ENCODE measurements around the gene ZSCAN21. TPM values are rescaled to one million over a fixed set of nuclear protein-coding genes. Genes with fewer than 3 reads are reported as not detected.

ZSCAN21 gene
- total RNA-seq, 1 donor from 2014 or later = 17.0 TPM

- TF ChIP-seq, protein P1, sequence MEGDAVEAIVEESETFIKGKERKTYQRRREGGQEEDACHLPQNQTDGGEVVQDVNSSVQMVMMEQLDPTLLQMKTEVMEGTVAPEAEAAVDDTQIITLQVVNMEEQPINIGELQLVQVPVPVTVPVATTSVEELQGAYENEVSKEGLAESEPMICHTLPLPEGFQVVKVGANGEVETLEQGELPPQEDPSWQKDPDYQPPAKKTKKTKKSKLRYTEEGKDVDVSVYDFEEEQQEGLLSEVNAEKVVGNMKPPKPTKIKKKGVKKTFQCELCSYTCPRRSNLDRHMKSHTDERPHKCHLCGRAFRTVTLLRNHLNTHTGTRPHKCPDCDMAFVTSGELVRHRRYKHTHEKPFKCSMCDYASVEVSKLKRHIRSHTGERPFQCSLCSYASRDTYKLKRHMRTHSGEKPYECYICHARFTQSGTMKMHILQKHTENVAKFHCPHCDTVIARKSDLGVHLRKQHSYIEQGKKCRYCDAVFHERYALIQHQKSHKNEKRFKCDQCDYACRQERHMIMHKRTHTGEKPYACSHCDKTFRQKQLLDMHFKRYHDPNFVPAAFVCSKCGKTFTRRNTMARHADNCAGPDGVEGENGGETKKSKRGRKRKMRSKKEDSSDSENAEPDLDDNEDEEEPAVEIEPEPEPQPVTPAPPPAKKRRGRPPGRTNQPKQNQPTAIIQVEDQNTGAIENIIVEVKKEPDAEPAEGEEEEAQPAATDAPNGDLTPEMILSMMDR (IDR thresholded peaks at IDR 0.05; ENCODE audit: unreplicated experiment) = no peak
- no peak overlapping the region for H3K4me3 Mint-ChIP-seq
- no peaks in the 10 kb centered on the region for H3K9me3 Mint-ChIP-seq
- peaks cover 21% of the 10 kb centered on the region for H3K36me3 Mint-ChIP-seq
- no peaks in the 10 kb centered on the region for H3K27me3 Mint-ChIP-seq (ENCODE audit: low read depth)
- peaks cover 2% of the 10 kb centered on the region for H3K4me1 Mint-ChIP-seq
- peak overlapping the region; percentile 30 for H3K27ac Mint-ChIP-seq
- no peak for DNase-seq (ENCODE audit: low spot score in 2 of 2, unreplicated experiment in 2 of 2)
Measured at GRCh38 chr7:100107890-100108289, 58.3 kb downstream of the ZSCAN21 start.

DNA sequence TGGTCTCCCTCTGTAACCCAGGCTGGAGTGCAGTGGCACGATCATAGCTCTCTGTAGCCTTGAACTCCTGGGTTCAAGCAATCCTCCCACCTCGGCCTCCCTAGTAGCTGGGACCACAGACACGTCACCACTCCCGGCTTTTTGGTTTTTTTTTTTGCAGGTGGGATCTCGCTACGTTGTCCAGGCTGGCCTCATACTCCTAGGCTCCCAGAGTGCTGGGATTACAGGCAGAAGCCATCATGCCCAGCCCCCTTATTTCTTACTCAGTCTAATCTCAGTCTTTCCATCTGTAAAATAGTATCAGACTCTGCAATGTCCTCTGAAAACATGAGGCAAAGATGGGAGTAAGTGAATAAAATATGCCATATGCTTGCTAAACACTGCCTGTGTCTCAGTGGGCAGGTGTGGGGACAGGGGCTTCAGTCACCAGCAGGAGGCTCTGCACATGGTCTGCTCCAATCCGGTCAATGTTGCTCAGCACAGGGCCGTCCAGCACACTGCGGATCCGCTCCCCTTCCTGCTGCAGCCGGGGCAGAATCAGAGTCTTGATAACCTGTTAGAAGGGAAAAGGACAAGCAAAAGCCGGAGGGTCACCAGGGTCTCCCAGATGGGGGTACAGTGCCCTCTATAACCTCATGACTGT is 60.1 kb downstream of the ZSCAN21 start:
- Mint-ChIP-seq H3K27me3 (ENCODE audit: low read depth) (no peaks in the 10 kb centered on the region), H3K9me3 (no peaks in the 10 kb centered on the region), H3K4me1 (no peaks in the 10 kb centered on the region), H3K27ac (no peak overlapping the region), H3K36me3 (peaks cover 22% of the 10 kb centered on the region), H3K4me3 (no peak overlapping the region)
- no peak for DNase-seq (ENCODE audit: low spot score in 2 of 2, unreplicated experiment in 2 of 2)
- TF ChIP-seq, protein P1 (IDR thresholded peaks at IDR 0.05; ENCODE audit: unreplicated experiment) = no peak

DNA sequence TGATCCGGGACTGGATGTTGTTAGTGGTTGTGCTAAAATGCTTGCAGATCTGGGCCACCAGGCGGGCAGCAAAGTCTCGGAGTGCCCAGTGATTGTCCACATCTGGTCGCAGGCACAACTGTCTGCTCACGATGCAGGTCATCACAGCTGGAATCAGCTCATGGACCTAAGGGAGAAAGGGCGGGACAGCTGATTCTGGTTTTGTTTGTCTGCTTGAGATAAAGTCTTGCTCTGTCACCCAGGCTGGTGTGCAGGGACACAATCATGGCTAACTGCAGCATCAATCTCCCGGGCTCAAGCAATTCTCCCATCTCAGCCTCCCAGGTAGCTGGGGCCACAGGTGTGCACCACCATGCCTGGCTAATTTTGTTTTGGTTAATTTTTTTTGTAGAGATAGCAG is 61.6 kb downstream of the ZSCAN21 start:
- Mint-ChIP-seq H3K9me3 (no peaks in the 10 kb centered on the region), H3K36me3 (peaks cover 25% of the 10 kb centered on the region), H3K4me3 (no peak overlapping the region), H3K27me3 (ENCODE audit: low read depth) (no peaks in the 10 kb centered on the region), H3K4me1 (no peaks in the 10 kb centered on the region), H3K27ac (no peak overlapping the region)
- DNase-seq (ENCODE audit: low spot score in 2 of 2, unreplicated experiment in 2 of 2) = no peak
- TF ChIP-seq, protein P1 (IDR thresholded peaks at IDR 0.05; ENCODE audit: unreplicated experiment) = no peak

- no peak for DNase-seq (ENCODE audit: low spot score in 2 of 2, unreplicated experiment in 2 of 2)
- H3K36me3 Mint-ChIP-seq = peaks cover 29% of the 10 kb centered on the region
- H3K27me3 Mint-ChIP-seq (ENCODE audit: low read depth) = no peaks in the 10 kb centered on the region
- no peak overlapping the region for H3K27ac Mint-ChIP-seq
- H3K9me3 Mint-ChIP-seq = no peaks in the 10 kb centered on the region
- no peak overlapping the region for H3K4me3 Mint-ChIP-seq
- TF ChIP-seq, protein P1 (IDR thresholded peaks at IDR 0.05; ENCODE audit: unreplicated experiment) = no peak
- no peaks in the 10 kb centered on the region for H3K4me1 Mint-ChIP-seq
Measured at GRCh38 chr7:100111914-100112313, 62.3 kb downstream of the ZSCAN21 start.

Small RNA genes lying within 50 kb of the gene (microRNA-seq; reads per million reads assigned to microRNA genes)
- gene MIR106B (9,726 reads per million, percentile 96 among the genes with 10 or more reads in this experiment), gene MIR25 (1,029 reads per million, percentile 81 among the genes with 10 or more reads in this experiment), gene MIR93 (14,691 reads per million, percentile 96 among the genes with 10 or more reads in this experiment)

Other genes starting within 250 kb of the ZSCAN21 start
- gene CYP3A43, start 221.8 kb upstream of the ZSCAN21 start, total RNA-seq = 0.40 TPM in 1 of 3 replicates, not detected in the others
- gene OR2AE1, start 172.7 kb upstream of the ZSCAN21 start, total RNA-seq = 0.20 to 0.63 TPM (median 0.24 TPM) in 3 replicates
- gene TRIM4, start 130.2 kb upstream of the ZSCAN21 start, total RNA-seq = 13.1 to 14.1 TPM (median 13.6 TPM) in 3 replicates
- 0.27 to 0.54 TPM in 2 of 3 replicates, not detected in the other for gene GJC3, start 120.2 kb upstream of the ZSCAN21 start, total RNA-seq
- 0.27 to 0.56 TPM in 2 of 3 replicates, not detected in the other for gene AZGP1, start 73.7 kb upstream of the ZSCAN21 start, total RNA-seq
- 143 to 149 TPM (median 143 TPM) in 3 replicates for gene ZKSCAN1, start 34.2 kb upstream of the ZSCAN21 start, total RNA-seq
- gene ZNF3, start 31.9 kb downstream of the ZSCAN21 start, total RNA-seq = 78.6 to 85.9 TPM (median 81.1 TPM) in 3 replicates
- gene COPS6, start 39.2 kb downstream of the ZSCAN21 start, total RNA-seq = 96.4 to 103 TPM (median 97.7 TPM) in 3 replicates
- 170 to 172 TPM (median 171 TPM) in 3 replicates for gene MCM7, start 51.6 kb downstream of the ZSCAN21 start, total RNA-seq
- gene AP4M1, start 51.9 kb downstream of the ZSCAN21 start, total RNA-seq = 23.5 to 26.8 TPM (median 25.6 TPM) in 3 replicates
- gene TAF6, start 69.6 kb downstream of the ZSCAN21 start, total RNA-seq = 63.7 to 68.8 TPM (median 66.2 TPM) in 3 replicates
- 26.1 to 27.9 TPM (median 27.4 TPM) in 3 replicates for gene CNPY4, start 69.9 kb downstream of the ZSCAN21 start, total RNA-seq
- 2.9 to 3.5 TPM (median 2.9 TPM) in 3 replicates for gene MBLAC1, start 77.2 kb downstream of the ZSCAN21 start, total RNA-seq
- 97.2 to 109 TPM (median 105 TPM) in 3 replicates for gene LAMTOR4, start 99.1 kb downstream of the ZSCAN21 start, total RNA-seq
- 22.0 to 23.6 TPM (median 23.3 TPM) in 3 replicates for gene TRAPPC14, start 108.9 kb downstream of the ZSCAN21 start, total RNA-seq
- gene GAL3ST4, start 118.8 kb downstream of the ZSCAN21 start, total RNA-seq = 9.4 to 10.1 TPM (median 9.4 TPM) in 3 replicates
- gene GPC2, start 127.6 kb downstream of the ZSCAN21 start, total RNA-seq = 49.8 to 50.6 TPM (median 50.0 TPM) in 3 replicates
- gene STAG3, start 128.1 kb downstream of the ZSCAN21 start, total RNA-seq = 0.94 to 1.9 TPM (median 1.4 TPM) in 3 replicates
- gene PVRIG, start 170.2 kb downstream of the ZSCAN21 start, total RNA-seq = not detected in 3 replicates

All from mesothelial cell of epicardium (in vitro differentiated cells).